Right atrium auricular region (tissue), 2 donors: ENCODE measurements around the gene OR5C1. TPM values are rescaled to one million over a fixed set of nuclear protein-coding genes. Genes with fewer than 3 reads are reported as not detected.
"Not testable (repeated sequence)": the region's sequence is repeated elsewhere in the genome, so short reads cannot be mapped to it uniquely, and the experiment has no call there.

Experiments
- DNase-seq: peaks from one replicate; pipeline ENCODE4 v3.0.0-alpha.2; 2019; ENCODE audit warnings: low spot score
- H3K27ac ChIP-seq, 2 donors: fragments of 200-600 bp; sonication (generic); 1 replicate in 1 of 2; 2 replicates in 1 of 2; pipeline ENCODE4 v1.5.1; 2016 to 2019
- H3K27me3 ChIP-seq, 2 donors: fragments of 200-600 bp; sonication (generic); one replicate each; pipeline versions ENCODE4 v1.5.1 to v1.6.0; 2017 to 2019
- H3K36me3 ChIP-seq: fragments of 200-600 bp; sonication (generic); one replicate; pipeline ENCODE4 v1.5.1; 2016
- H3K4me1 ChIP-seq, 2 donors: fragments of 200-600 bp; sonication (generic); one replicate each; pipeline versions ENCODE4 v1.5.1 to v1.6.0; 2017 to 2019
- H3K4me3 ChIP-seq, 2 donors: fragments of 200-600 bp; sonication (generic); 1 replicate in 1 of 2; 2 replicates in 1 of 2; pipeline ENCODE4 v1.5.1; 2017 to 2019; ENCODE audit warnings: mild to moderate bottlenecking in 1 of 2, moderate library complexity in 1 of 2
- H3K9me3 ChIP-seq, 2 donors: fragments of 200-600 bp; sonication (generic); one replicate each; pipeline ENCODE4 v1.5.1; 2019
- CTCF ChIP-seq, 2 donors: fragments of 200-600 bp; sonication (generic); IDR thresholded peaks; one replicate each; pipeline ENCODE4 v1.5.1; 2019; ENCODE audit warnings: antibody characterized with exemption in 2 of 2
- total RNA-seq, 2 donors: library from RNA; depleted of rRNA; stranded (reverse); fragments of >200 nt; gene quantifications; one replicate each; pipeline ENCODE4 v1.1.0, GENCODE V29; 2016

Gene OR5C1
- total RNA-seq, 2 donors from 2014 or later = not detected

GRCh38 chr9:122835313-122835731 lies 46.6 kb downstream of the OR5C1 start:
- no peaks in the 10 kb centered on the region for H3K9me3 ChIP-seq
- H3K4me1 ChIP-seq = no peaks in the 10 kb centered on the region
- no peaks in the 10 kb centered on the region for H3K27me3 ChIP-seq
- H3K27ac ChIP-seq = no peak overlapping the region
- TF ChIP-seq CTCF (IDR thresholded peaks at IDR 0.05) = no peak
- DNase-seq = no peak
- no peak overlapping the region for H3K4me3 ChIP-seq
- no peaks in the 10 kb centered on the region for H3K36me3 ChIP-seq

- Histone ChIP-seq H3K27ac (no peak overlapping the region), H3K36me3 (no peaks in the 10 kb centered on the region), H3K27me3 (no peaks in the 10 kb centered on the region), H3K9me3 (no peaks in the 10 kb centered on the region), H3K4me3 (no peak overlapping the region), H3K4me1 (no peaks in the 10 kb centered on the region)
- DNase-seq = no peak
- no peak for TF ChIP-seq CTCF (IDR thresholded peaks at IDR 0.05)
Measured at GRCh38 chr9:122837266-122837850, 48.6 kb downstream of the OR5C1 start.

GRCh38 chr9:122838441-122838840 lies 49.7 kb downstream of the OR5C1 start:
- H3K36me3 ChIP-seq, H3K27ac ChIP-seq, DNase-seq, H3K4me3 ChIP-seq, H3K9me3 ChIP-seq, H3K27me3 ChIP-seq, H3K4me1 ChIP-seq: not testable (repeated sequence)

Other genes starting within 250 kb of the OR5C1 start
- not detected for gene OR1N2, start 235.8 kb upstream of the OR5C1 start, total RNA-seq
- under 1 TPM; 0.43 to 0.48 TPM for gene OR1L8, start 205.5 kb upstream of the OR5C1 start, total RNA-seq
- not detected for gene OR1Q1, start 174.2 kb upstream of the OR5C1 start, total RNA-seq
- gene OR1B1, start 131.3 kb upstream of the OR5C1 start, total RNA-seq = not detected
- not detected for gene OR1L1, start 127.2 kb upstream of the OR5C1 start, total RNA-seq
- gene OR1L3, start 113.8 kb upstream of the OR5C1 start, total RNA-seq = not detected
- gene OR1L4, start 64.9 kb upstream of the OR5C1 start, total RNA-seq = not detected
- not detected for gene OR1L6, start 46.6 kb upstream of the OR5C1 start, total RNA-seq
- gene OR1K1, start 11.2 kb downstream of the OR5C1 start, total RNA-seq = not detected
- gene PDCL, start 39.7 kb downstream of the OR5C1 start, total RNA-seq = 10 to 100 TPM in 1 of 2 donors, 1 to 10 TPM in 1; 9.9 to 11.2 TPM
- gene RC3H2, start 116.4 kb downstream of the OR5C1 start, total RNA-seq = 10 to 100 TPM; 37.6 to 40.2 TPM
- gene ZBTB6, start 124.4 kb downstream of the OR5C1 start, total RNA-seq = 1 to 10 TPM; 6.3 to 6.8 TPM
- 1 to 10 TPM; 4.1 to 4.2 TPM for gene ZBTB26, start 142.6 kb downstream of the OR5C1 start, total RNA-seq
- 10 to 100 TPM; 26.3 to 30.8 TPM for gene RABGAP1, start 152.1 kb downstream of the OR5C1 start, total RNA-seq
- 1 to 10 TPM in 1 of 2 donors, not detected in 1; 1.4 TPM for gene GPR21, start 244.7 kb downstream of the OR5C1 start, total RNA-seq